Esophagus (tissue), 2 donors: Measurements from ENCODE around the gene RAB33A. TPM values are rescaled to one million over a fixed set of nuclear protein-coding genes. Genes with fewer than 3 reads are reported as not detected.

Experiments used
- H3K27ac ChIP-seq, 2 donors: one replicate each; pipeline ENCODE4 v1.5.1; 2013; ENCODE audit warnings: low read depth in 2 of 2, mild to moderate bottlenecking in 2 of 2, inconsistent platforms in 1 of 2, low read length in 1 of 2, moderate library complexity in 1 of 2
- H3K27me3 ChIP-seq, 2 donors: one replicate each; pipeline ENCODE4 v1.6.1; 2013; ENCODE audit warnings: low read length in 2 of 2, control low read depth in 1 of 2, mild to moderate bottlenecking in 1 of 2; ENCODE audit not compliant: insufficient read depth in 2 of 2, control insufficient read depth in 1 of 2
- H3K36me3 ChIP-seq, 2 donors: one replicate each; pipeline ENCODE4 v1.6.1; 2013; ENCODE audit warnings: low read length in 1 of 2; ENCODE audit not compliant: control insufficient read depth in 2 of 2, insufficient read depth in 2 of 2
- H3K4me1 ChIP-seq, 2 donors: one replicate each; pipeline ENCODE4 v1.6.1; 2013; ENCODE audit warnings: low read length in 1 of 2; ENCODE audit not compliant: control insufficient read depth in 2 of 2, insufficient read depth in 2 of 2
- H3K4me3 ChIP-seq, 2 donors: one replicate each; pipeline ENCODE4 v1.5.1; 2013; ENCODE audit warnings: low read length in 2 of 2, mild to moderate bottlenecking in 2 of 2, low read depth in 1 of 2, moderate library complexity in 1 of 2
- H3K9me3 ChIP-seq, 2 donors: one replicate each; pipeline ENCODE4 v1.6.1; 2013; ENCODE audit warnings: mild to moderate bottlenecking in 2 of 2, low read depth in 1 of 2, low read length in 1 of 2, moderate library complexity in 1 of 2; ENCODE audit not compliant: control insufficient read depth in 2 of 2, insufficient read depth in 1 of 2
- WGBS, 2 donors: extraction: QIAGEN DNeasy Blood & Tissue Kit; methylation state at CpG; one replicate each; pipeline ENCODE4 v1.1.7; 2013; 5-methylcytosine and 5-hydroxymethylcytosine counted together
- polyA plus RNA-seq, 2 donors: library from polyadenylated mRNA; stranded (reverse); fragments of 200-250 nt; gene quantifications; one replicate each; pipeline ENCODE4 v1.2.3, GENCODE V29; 2013
- donor health status: healthy with polysubstance abuse.
- donor health status: Bipolar disorder and iron deficiency.

The RAB33A gene
- polyA plus RNA-seq, 2 donors, result 0.46 TPM; not detected in 1

GRCh38 chrX:130179579-130180215, 7.9 kb downstream of the RAB33A start:
- 39 to 45% methylated on average over 7 of the region's 7 CpGs for WGBS, 2 donors
- Histone ChIP-seq H3K36me3 (no peaks in the 10 kb centered on the region), H3K4me3 (no peak overlapping the region), H3K27ac (no peak overlapping the region), H3K27me3 (no peaks in the 10 kb centered on the region), H3K9me3 (no peaks in the 10 kb centered on the region), H3K4me1 (no peaks in the 10 kb centered on the region)

- Histone ChIP-seq H3K36me3 (no peaks in the 10 kb centered on the region), H3K27ac (no peak overlapping the region), H3K9me3 (no peaks in the 10 kb centered on the region), H3K4me3 (no peak overlapping the region), H3K4me1 (no peaks in the 10 kb centered on the region), H3K27me3 (no peaks in the 10 kb centered on the region)
- 87 to 92% methylated on average over 11 of the region's 11 CpGs for WGBS, 2 donors
Measured at GRCh38 chrX:130184168-130184567, 12.4 kb downstream of the RAB33A start.

- 28 to 40% methylated on average over 2 of the region's 2 CpGs for WGBS, 2 donors
- no peaks in the 10 kb centered on the region for H3K36me3 ChIP-seq
- no peaks in the 10 kb centered on the region for H3K4me1 ChIP-seq
- no peaks in the 10 kb centered on the region for H3K27me3 ChIP-seq
- H3K9me3 ChIP-seq, result no peaks in the 10 kb centered on the region
- H3K4me3 ChIP-seq, result no peak overlapping the region
- no peak overlapping the region for H3K27ac ChIP-seq
Measured at GRCh38 chrX:130184857-130185256, 13.1 kb downstream of the RAB33A start.

- Histone ChIP-seq H3K27me3 (no peaks in the 10 kb centered on the region), H3K4me1 (no peaks in the 10 kb centered on the region), H3K4me3 (no peak overlapping the region), H3K9me3 (no peaks in the 10 kb centered on the region), H3K36me3 (no peaks in the 10 kb centered on the region), H3K27ac (no peak overlapping the region)
- WGBS, 2 donors, result 49 to 61% methylated on average over 4 of the region's 4 CpGs
Measured at GRCh38 chrX:130186651-130187050, 14.9 kb downstream of the RAB33A start.

GRCh38 chrX:130190801-130191200, 19.0 kb downstream of the RAB33A start:
- no peaks in the 10 kb centered on the region for H3K9me3 ChIP-seq
- no peak overlapping the region for H3K4me3 ChIP-seq
- H3K27me3 ChIP-seq, result no peaks in the 10 kb centered on the region
- H3K4me1 ChIP-seq, result peaks cover 0 to 2% of the 10 kb centered on the region in 2 donors
- H3K27ac ChIP-seq, result no peak overlapping the region
- WGBS, 2 donors, result 87 to 89% methylated on average over 4 of the region's 4 CpGs
- H3K36me3 ChIP-seq, result no peaks in the 10 kb centered on the region

GRCh38 chrX:130196466-130196865, 24.7 kb downstream of the RAB33A start:
- no peak overlapping the region for H3K27ac ChIP-seq
- no peaks in the 10 kb centered on the region for H3K27me3 ChIP-seq
- H3K4me3 ChIP-seq, result no peak overlapping the region
- H3K9me3 ChIP-seq, result no peaks in the 10 kb centered on the region
- 66 to 75% methylated on average over 7 of the region's 7 CpGs for WGBS, 2 donors
- no peaks in the 10 kb centered on the region for H3K36me3 ChIP-seq
- H3K4me1 ChIP-seq, result peaks cover 0 to 2% of the 10 kb centered on the region in 2 donors

- 63 to 67% methylated on average over 5 of the region's 5 CpGs for WGBS, 2 donors
- H3K36me3 ChIP-seq, result no peaks in the 10 kb centered on the region
- no peaks in the 10 kb centered on the region for H3K27me3 ChIP-seq
- H3K27ac ChIP-seq, result no peak overlapping the region
- H3K4me3 ChIP-seq, result no peak overlapping the region
- no peaks in the 10 kb centered on the region for H3K9me3 ChIP-seq
- H3K4me1 ChIP-seq, result peaks cover 0 to under 1% of the 10 kb centered on the region in 2 donors
Measured at GRCh38 chrX:130197464-130197863, 25.7 kb downstream of the RAB33A start.

GRCh38 chrX:130204647-130205046, 32.9 kb downstream of the RAB33A start:
- no peak overlapping the region for H3K27ac ChIP-seq
- no peaks in the 10 kb centered on the region for H3K27me3 ChIP-seq
- 79 to 91% methylated on average over 1 of the region's 1 CpG for WGBS, 2 donors
- no peaks in the 10 kb centered on the region for H3K9me3 ChIP-seq
- no peak overlapping the region for H3K4me3 ChIP-seq
- H3K4me1 ChIP-seq, result no peaks in the 10 kb centered on the region
- no peaks in the 10 kb centered on the region for H3K36me3 ChIP-seq

GRCh38 chrX:130211415-130212186, 39.8 kb downstream of the RAB33A start:
- no peaks in the 10 kb centered on the region for H3K9me3 ChIP-seq
- WGBS, 2 donors, result 66 to 91% methylated on average over 4 of the region's 4 CpGs
- H3K36me3 ChIP-seq, result no peaks in the 10 kb centered on the region
- no peaks in the 10 kb centered on the region for H3K27me3 ChIP-seq
- H3K27ac ChIP-seq, result no peak overlapping the region
- H3K4me1 ChIP-seq, result no peaks in the 10 kb centered on the region
- H3K4me3 ChIP-seq, result no peak overlapping the region

GRCh38 chrX:130212371-130212770, 40.6 kb downstream of the RAB33A start:
- H3K27ac ChIP-seq, result no peak overlapping the region
- H3K4me3 ChIP-seq, result no peak overlapping the region
- H3K4me1 ChIP-seq, result no peaks in the 10 kb centered on the region
- WGBS, 2 donors, result 41 to 91% methylated on average over 1 of the region's 1 CpG
- no peaks in the 10 kb centered on the region for H3K36me3 ChIP-seq
- H3K9me3 ChIP-seq, result no peaks in the 10 kb centered on the region
- no peaks in the 10 kb centered on the region for H3K27me3 ChIP-seq
